Neural progenitor cell (in vitro differentiated cells): ENCODE data around the gene TRAK1. TPM values are rescaled to one million over a fixed set of nuclear protein-coding genes. Genes with fewer than 3 reads are reported as not detected.

Experiments used
- DNase-seq: peaks from one replicate; pipeline ENCODE4 v3.0.0-alpha.2; 2016; ENCODE audit warnings: low spot score
- H2AFZ ChIP-seq: fragments of 200-600 bp; sonication (generic); replicated peaks from 2 replicates; pipeline ENCODE4 v1.6.1; 2016; ENCODE audit warnings: antibody characterized with exemption
- H3F3A ChIP-seq: fragments of 200-600 bp; sonication (generic); 2 replicates; pipeline ENCODE4 v1.6.1; 2016; ENCODE audit warnings: antibody characterized with exemption, low read depth
- H3K27ac ChIP-seq: fragments of 200-600 bp; sonication (generic); 2 replicates; pipeline ENCODE4 v1.5.1; 2016; ENCODE audit warnings: mild to moderate bottlenecking
- H3K27me3 ChIP-seq: fragments of 200-600 bp; sonication (generic); 2 replicates; pipeline ENCODE4 v1.6.1; 2016; ENCODE audit warnings: mild to moderate bottlenecking, moderate library complexity
- H3K36me3 ChIP-seq: fragments of 200-600 bp; sonication (generic); 2 replicates; pipeline ENCODE4 v1.5.1; 2016
- H3K4me1 ChIP-seq: fragments of 200-600 bp; sonication (generic); 2 replicates; pipeline ENCODE4 v1.6.1; 2016; ENCODE audit warnings: mixed run types
- H3K4me2 ChIP-seq: fragments of 200-600 bp; sonication (generic); 2 replicates; pipeline ENCODE4 v1.6.1; 2016
- H3K4me3 ChIP-seq: fragments of 200-600 bp; sonication (generic); 2 replicates; pipeline ENCODE4 v1.5.1; 2016
- H3K79me2 ChIP-seq: fragments of 200-600 bp; sonication (generic); 2 replicates; pipeline ENCODE4 v1.6.1; 2016; ENCODE audit warnings: low read depth
- H3K9ac ChIP-seq: fragments of 200-600 bp; sonication (generic); 2 replicates; pipeline ENCODE4 v1.6.1; 2016
- H3K9me3 ChIP-seq: fragments of 200-600 bp; sonication (generic); 2 replicates; pipeline ENCODE4 v1.5.1; 2016; ENCODE audit warnings: low read depth
- H4K20me1 ChIP-seq: fragments of 200-600 bp; sonication (generic); 2 replicates; pipeline ENCODE4 v1.6.1; 2016; ENCODE audit warnings: low read depth
- H3K27ac Mint-ChIP-seq: 3 replicates; pipeline ENCODE4 v1.8.0; 2021; ENCODE audit warnings: mixed read lengths
- H3K27me3 Mint-ChIP-seq: 2 replicates; pipeline ENCODE4 v1.8.0; 2022; ENCODE audit warnings: low read depth, mild to moderate bottlenecking, inconsistent platforms, moderate library complexity, mixed read lengths; ENCODE audit not compliant: insufficient read depth
- H3K36me3 Mint-ChIP-seq: 3 replicates; pipeline ENCODE4 v1.8.0; 2021; ENCODE audit warnings: mixed read lengths
- H3K4me1 Mint-ChIP-seq: 3 replicates; pipeline ENCODE4 v1.8.0; 2021; ENCODE audit warnings: mixed read lengths
- H3K4me3 Mint-ChIP-seq: 3 replicates; pipeline ENCODE4 v1.8.0; 2021; ENCODE audit warnings: mild to moderate bottlenecking, moderate library complexity, mixed read lengths
- H3K9me3 Mint-ChIP-seq: 3 replicates; pipeline ENCODE4 v1.8.0; 2020; ENCODE audit warnings: mixed read lengths
- EZH2 ChIP-seq: fragments of 200-600 bp; sonication (generic); IDR thresholded peaks from 2 replicates; pipeline ENCODE4 v1.6.1; 2017; ENCODE audit warnings: antibody characterized with exemption, mild to moderate bottlenecking, moderate library complexity
- EZH2phosphoT487 ChIP-seq: fragments of 200-600 bp; sonication (generic); IDR thresholded peaks from 2 replicates; pipeline ENCODE4 v1.6.1; 2017; ENCODE audit warnings: antibody characterized with exemption
- total RNA-seq: library from RNA; depleted of rRNA; stranded (reverse); fragments of >200 nt; gene quantifications from 2 replicates; pipeline ENCODE4 v1.2.3, GENCODE V29; 2015; ENCODE audit warnings: low replicate concordance
- TF ChIP-seq, protein P1 (sequence below): fragments of 200-600 bp; sonication (generic); IDR thresholded peaks from 2 replicates; pipeline ENCODE4 v1.5.1; 2017; ENCODE audit warnings: antibody characterized with exemption, mild to moderate bottlenecking

The TRAK1 gene
- total RNA-seq, 1 donor from 2014 or later, result 32.2 TPM

DNA sequence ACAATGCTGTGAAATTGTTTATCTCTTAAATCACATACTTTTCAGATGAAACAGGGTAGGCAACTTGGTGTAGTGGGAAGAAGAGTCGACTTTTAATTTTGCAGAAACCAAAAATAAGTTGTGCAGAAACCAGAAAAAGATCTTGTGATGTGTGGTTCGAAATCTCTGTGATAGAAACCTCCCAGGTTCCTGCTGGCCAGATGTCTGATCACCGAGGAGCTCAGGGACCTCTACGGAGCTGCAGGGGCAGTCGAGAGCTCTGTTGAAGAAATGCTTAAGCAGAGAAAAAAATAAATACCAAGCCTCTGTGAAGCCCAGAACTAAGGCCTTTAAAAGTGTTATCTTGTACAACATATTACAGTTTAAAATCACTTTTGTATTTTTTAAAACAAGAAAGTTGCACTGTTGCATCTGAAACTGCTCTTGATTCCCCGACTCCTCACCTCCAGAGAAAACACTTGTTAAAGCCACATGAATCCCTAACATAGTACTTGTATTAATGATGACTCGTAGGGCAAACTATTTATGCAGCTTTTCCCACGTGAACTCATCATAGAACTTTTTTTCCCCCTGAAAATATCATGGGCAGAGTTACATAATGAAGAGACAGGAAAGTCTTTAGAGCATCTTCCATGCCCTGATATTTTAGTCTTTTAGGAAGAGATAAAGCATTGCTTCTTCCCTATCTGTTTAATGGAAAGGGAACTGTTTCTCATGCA is 123.6 kb downstream of the TRAK1 start:
- Mint-ChIP-seq H3K9me3 (no peaks in the 10 kb centered on the region), H3K27ac (no peak overlapping the region), H3K36me3 (peaks cover 21% of the 10 kb centered on the region), H3K27me3 (peaks cover 2% of the 10 kb centered on the region), H3K4me3 (no peak overlapping the region), H3K4me1 (peaks cover 10% of the 10 kb centered on the region)
- TF ChIP-seq EZH2phosphoT487, result no peak
- TF ChIP-seq EZH2, result no peak
- TF ChIP-seq, protein P1, sequence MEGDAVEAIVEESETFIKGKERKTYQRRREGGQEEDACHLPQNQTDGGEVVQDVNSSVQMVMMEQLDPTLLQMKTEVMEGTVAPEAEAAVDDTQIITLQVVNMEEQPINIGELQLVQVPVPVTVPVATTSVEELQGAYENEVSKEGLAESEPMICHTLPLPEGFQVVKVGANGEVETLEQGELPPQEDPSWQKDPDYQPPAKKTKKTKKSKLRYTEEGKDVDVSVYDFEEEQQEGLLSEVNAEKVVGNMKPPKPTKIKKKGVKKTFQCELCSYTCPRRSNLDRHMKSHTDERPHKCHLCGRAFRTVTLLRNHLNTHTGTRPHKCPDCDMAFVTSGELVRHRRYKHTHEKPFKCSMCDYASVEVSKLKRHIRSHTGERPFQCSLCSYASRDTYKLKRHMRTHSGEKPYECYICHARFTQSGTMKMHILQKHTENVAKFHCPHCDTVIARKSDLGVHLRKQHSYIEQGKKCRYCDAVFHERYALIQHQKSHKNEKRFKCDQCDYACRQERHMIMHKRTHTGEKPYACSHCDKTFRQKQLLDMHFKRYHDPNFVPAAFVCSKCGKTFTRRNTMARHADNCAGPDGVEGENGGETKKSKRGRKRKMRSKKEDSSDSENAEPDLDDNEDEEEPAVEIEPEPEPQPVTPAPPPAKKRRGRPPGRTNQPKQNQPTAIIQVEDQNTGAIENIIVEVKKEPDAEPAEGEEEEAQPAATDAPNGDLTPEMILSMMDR, result no peak
- Histone ChIP-seq H3K27ac (no peak overlapping the region), H3K36me3 (no peaks in the 10 kb centered on the region), H3F3A (no peaks in the 10 kb centered on the region), H3K4me2 (no peak overlapping the region), H3K4me3 (no peak overlapping the region), H3K27me3 (no peaks in the 10 kb centered on the region), H4K20me1 (peaks cover 6% of the 10 kb centered on the region), H3K4me1 (peaks cover 23% of the 10 kb centered on the region), H3K9ac (no peak overlapping the region), H3K79me2 (no peaks in the 10 kb centered on the region), H2AFZ (no peak overlapping the region), H3K9me3 (no peaks in the 10 kb centered on the region)
- no peak for DNase-seq

DNA sequence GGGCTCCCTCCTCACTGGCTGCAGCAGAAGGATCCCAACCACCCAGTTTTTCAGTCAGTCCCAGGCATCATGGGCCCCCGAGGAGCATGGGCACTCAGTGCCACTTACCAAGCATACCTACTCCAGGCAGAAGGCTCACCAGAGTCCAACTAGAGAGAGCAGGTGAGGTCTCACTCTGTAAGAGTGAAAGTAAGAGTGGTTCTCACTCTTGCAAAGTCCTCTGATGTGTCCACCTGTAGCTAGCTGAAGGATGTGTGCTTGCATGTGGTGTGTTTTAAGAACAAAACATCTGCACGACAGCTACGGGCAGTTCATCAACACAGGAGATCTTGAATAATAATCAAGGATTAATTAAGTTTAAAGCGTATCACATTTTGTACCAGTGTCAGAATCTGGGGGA is 125.1 kb downstream of the TRAK1 start:
- Histone ChIP-seq H3K9ac (no peak overlapping the region), H3F3A (no peaks in the 10 kb centered on the region), H3K27ac (no peak overlapping the region), H3K36me3 (no peaks in the 10 kb centered on the region), H3K4me3 (no peak overlapping the region), H2AFZ (no peak overlapping the region), H4K20me1 (peaks cover 6% of the 10 kb centered on the region), H3K27me3 (no peaks in the 10 kb centered on the region), H3K9me3 (no peaks in the 10 kb centered on the region), H3K79me2 (no peaks in the 10 kb centered on the region), H3K4me1 (peaks cover 23% of the 10 kb centered on the region), H3K4me2 (no peak overlapping the region)
- no peak for DNase-seq
- Mint-ChIP-seq H3K27me3 (peaks cover 2% of the 10 kb centered on the region), H3K4me3 (no peak overlapping the region), H3K4me1 (peaks cover 10% of the 10 kb centered on the region), H3K9me3 (no peaks in the 10 kb centered on the region), H3K36me3 (peaks cover 20% of the 10 kb centered on the region), H3K27ac (no peak overlapping the region)
- no peak for TF ChIP-seq EZH2

DNA sequence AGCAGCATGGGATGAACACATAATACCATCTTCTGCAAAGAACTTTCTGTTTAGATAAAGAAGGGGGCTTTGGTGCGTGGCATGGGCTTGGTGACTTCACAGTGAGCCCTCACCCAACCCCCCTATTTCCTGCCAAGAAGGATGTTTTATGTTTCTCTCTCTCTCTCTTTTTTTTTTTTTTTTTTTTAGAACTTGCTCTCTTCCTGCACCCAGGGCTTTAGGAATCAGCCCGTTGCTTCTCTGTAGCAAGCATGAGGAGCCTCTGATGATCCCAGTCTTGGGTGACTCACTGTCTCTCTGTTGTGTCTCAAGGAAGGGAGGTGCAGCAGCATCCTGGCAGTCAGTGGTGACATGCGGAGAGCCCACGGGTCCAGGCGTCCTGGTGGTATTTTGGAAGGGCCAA is 125.8 kb downstream of the TRAK1 start:
- Histone ChIP-seq H3K27ac (no peak overlapping the region), H2AFZ (no peak overlapping the region), H4K20me1 (peaks cover 6% of the 10 kb centered on the region), H3K4me2 (no peak overlapping the region), H3K4me1 (peaks cover 16% of the 10 kb centered on the region), H3K9ac (no peak overlapping the region), H3K36me3 (no peaks in the 10 kb centered on the region), H3K27me3 (no peaks in the 10 kb centered on the region), H3K4me3 (no peak overlapping the region), H3K79me2 (no peaks in the 10 kb centered on the region), H3K9me3 (no peaks in the 10 kb centered on the region), H3F3A (no peaks in the 10 kb centered on the region)
- Mint-ChIP-seq H3K27me3 (peaks cover 2% of the 10 kb centered on the region), H3K36me3 (peaks cover 17% of the 10 kb centered on the region), H3K4me3 (no peak overlapping the region), H3K9me3 (no peaks in the 10 kb centered on the region), H3K27ac (no peak overlapping the region), H3K4me1 (peaks cover 5% of the 10 kb centered on the region)
- DNase-seq, result no peak
- TF ChIP-seq EZH2phosphoT487, result no peak
- TF ChIP-seq, protein P1, result no peak
- no peak for TF ChIP-seq EZH2

DNA sequence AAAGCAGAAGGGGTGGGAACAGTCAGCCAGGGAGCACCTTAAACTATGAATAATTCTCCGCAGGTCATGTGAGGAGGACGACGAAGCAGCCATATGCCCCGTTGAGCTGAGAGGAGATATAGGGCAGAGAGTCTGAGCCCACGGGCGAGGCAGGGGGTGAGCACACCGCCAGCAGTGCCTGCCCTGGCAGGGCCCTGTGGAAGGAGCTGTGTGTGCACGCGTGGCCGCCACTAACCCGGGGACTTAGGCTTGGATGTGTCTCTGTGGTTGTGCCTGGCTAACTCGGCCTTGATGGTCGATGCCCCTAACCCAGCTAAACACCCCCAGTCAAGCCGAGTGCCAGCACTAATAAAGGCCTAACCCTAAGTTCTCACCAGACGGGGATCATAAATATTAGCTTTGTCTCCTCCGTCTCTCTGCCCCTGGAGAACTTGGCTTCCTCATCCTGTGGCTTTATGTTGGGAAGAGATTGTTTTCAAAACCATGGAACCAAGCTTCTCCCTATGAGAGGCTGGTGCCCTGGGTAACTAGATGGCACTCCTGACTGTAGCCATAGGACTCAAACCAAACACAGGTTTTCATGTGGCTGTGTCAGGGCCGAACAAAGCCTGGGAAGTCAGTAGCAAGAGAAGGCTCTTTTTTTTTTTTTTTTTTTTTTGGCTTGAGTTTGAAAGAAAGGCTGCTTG is 129.4 kb downstream of the TRAK1 start:
- no peak for TF ChIP-seq EZH2
- no peak for TF ChIP-seq EZH2phosphoT487
- TF ChIP-seq, protein P1, result no peak
- H3K27ac ChIP-seq, result no peak overlapping the region
- no peak overlapping the region for H3K9ac ChIP-seq
- no peak overlapping the region for H3K4me2 ChIP-seq
- Mint-ChIP-seq H3K4me3 (no peak overlapping the region), H3K27ac (no peak overlapping the region), H3K9me3 (no peaks in the 10 kb centered on the region), H3K36me3 (peaks cover 20% of the 10 kb centered on the region), H3K4me1 (no peaks in the 10 kb centered on the region), H3K27me3 (no peaks in the 10 kb centered on the region)
- no peaks in the 10 kb centered on the region for H4K20me1 ChIP-seq
- H3F3A ChIP-seq, result no peaks in the 10 kb centered on the region
- H3K79me2 ChIP-seq, result no peaks in the 10 kb centered on the region
- H2AFZ ChIP-seq, result no peak overlapping the region
- no peaks in the 10 kb centered on the region for H3K27me3 ChIP-seq
- DNase-seq, result no peak
- H3K4me3 ChIP-seq, result no peak overlapping the region
- H3K9me3 ChIP-seq, result no peaks in the 10 kb centered on the region
- H3K36me3 ChIP-seq, result no peaks in the 10 kb centered on the region
- H3K4me1 ChIP-seq, result peaks cover 13% of the 10 kb centered on the region
